ENCODE data around the gene C19orf25. TPM values are rescaled to one million over a fixed set of nuclear protein-coding genes. Genes with fewer than 3 reads are reported as not detected.

The C19orf25 gene
- total and polyA plus RNA-seq, 2 of the 13 experiments (the other 11 are each of a cell fraction or from before 2014, with no cell fraction given), result 14.2 to 32.4 TPM

DNA sequence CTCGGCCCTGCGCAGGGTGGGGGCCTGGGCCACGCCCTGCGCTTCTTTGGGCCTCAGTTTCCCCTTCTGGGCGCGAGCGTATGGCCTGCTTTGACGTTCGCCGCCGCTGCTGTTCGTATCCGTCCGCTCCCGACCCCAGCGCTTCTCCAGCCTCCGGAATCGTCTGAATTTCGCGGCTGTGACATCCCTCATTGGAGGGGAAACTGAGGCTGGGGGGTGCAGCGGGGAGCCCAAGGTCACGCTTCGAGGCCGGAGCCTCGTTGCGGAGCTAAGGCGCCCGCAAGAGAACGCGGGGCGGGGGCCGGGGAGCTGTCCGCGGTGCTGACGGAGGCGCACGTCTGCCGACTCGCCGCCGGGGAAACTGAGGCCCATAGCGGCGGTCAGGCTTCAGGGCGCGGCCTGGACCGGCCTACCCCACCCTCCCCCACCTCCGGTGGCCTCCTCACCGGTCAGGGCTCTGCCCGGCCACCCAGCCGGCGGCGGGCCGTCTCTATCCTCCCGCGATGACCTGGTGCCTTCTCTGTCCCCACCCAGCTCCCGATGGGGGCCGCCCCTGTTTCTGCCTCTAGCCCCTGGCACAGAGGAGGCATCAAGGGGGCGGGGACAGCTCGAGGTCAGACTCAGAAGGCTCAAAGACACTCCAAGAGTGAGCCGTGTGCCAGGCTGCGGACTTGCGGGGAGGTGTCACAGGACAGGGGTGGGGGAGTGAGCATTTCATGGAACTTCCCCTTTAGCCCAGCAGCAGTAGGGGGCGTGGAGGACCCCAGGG lies 32.1 kb downstream of the C19orf25 start (continued):
- TF ChIP-seq, protein P1, sequence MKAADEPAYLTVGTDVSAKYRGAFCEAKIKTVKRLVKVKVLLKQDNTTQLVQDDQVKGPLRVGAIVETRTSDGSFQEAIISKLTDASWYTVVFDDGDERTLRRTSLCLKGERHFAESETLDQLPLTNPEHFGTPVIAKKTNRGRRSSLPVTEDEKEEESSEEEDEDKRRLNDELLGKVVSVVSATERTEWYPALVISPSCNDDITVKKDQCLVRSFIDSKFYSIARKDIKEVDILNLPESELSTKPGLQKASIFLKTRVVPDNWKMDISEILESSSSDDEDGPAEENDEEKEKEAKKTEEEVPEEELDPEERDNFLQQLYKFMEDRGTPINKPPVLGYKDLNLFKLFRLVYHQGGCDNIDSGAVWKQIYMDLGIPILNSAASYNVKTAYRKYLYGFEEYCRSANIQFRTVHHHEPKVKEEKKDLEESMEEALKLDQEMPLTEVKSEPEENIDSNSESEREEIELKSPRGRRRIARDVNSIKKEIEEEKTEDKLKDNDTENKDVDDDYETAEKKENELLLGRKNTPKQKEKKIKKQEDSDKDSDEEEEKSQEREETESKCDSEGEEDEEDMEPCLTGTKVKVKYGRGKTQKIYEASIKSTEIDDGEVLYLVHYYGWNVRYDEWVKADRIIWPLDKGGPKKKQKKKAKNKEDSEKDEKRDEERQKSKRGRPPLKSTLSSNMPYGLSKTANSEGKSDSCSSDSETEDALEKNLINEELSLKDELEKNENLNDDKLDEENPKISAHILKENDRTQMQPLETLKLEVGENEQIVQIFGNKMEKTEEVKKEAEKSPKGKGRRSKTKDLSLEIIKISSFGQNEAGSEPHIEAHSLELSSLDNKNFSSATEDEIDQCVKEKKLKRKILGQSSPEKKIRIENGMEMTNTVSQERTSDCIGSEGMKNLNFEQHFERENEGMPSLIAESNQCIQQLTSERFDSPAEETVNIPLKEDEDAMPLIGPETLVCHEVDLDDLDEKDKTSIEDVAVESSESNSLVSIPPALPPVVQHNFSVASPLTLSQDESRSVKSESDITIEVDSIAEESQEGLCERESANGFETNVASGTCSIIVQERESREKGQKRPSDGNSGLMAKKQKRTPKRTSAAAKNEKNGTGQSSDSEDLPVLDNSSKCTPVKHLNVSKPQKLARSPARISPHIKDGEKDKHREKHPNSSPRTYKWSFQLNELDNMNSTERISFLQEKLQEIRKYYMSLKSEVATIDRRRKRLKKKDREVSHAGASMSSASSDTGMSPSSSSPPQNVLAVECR (CRISPR knock-in tag; IDR thresholded peaks at IDR 0.05; ENCODE audit: borderline replicate concordance), result peak; percentile 56; the same call in 1 of the 2 replicates
- no peak for TF ChIP-seq LCORL (IDR thresholded peaks at IDR 0.05)
- TF ChIP-seq LCORL (CRISPR knock-in tag; IDR thresholded peaks at IDR 0.05), result no peak
- TF ChIP-seq, protein P2, sequence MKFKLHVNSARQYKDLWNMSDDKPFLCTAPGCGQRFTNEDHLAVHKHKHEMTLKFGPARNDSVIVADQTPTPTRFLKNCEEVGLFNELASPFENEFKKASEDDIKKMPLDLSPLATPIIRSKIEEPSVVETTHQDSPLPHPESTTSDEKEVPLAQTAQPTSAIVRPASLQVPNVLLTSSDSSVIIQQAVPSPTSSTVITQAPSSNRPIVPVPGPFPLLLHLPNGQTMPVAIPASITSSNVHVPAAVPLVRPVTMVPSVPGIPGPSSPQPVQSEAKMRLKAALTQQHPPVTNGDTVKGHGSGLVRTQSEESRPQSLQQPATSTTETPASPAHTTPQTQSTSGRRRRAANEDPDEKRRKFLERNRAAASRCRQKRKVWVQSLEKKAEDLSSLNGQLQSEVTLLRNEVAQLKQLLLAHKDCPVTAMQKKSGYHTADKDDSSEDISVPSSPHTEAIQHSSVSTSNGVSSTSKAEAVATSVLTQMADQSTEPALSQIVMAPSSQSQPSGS (CRISPR knock-in tag; IDR thresholded peaks at IDR 0.05), result no peak
- TF ChIP-seq, protein P3, sequence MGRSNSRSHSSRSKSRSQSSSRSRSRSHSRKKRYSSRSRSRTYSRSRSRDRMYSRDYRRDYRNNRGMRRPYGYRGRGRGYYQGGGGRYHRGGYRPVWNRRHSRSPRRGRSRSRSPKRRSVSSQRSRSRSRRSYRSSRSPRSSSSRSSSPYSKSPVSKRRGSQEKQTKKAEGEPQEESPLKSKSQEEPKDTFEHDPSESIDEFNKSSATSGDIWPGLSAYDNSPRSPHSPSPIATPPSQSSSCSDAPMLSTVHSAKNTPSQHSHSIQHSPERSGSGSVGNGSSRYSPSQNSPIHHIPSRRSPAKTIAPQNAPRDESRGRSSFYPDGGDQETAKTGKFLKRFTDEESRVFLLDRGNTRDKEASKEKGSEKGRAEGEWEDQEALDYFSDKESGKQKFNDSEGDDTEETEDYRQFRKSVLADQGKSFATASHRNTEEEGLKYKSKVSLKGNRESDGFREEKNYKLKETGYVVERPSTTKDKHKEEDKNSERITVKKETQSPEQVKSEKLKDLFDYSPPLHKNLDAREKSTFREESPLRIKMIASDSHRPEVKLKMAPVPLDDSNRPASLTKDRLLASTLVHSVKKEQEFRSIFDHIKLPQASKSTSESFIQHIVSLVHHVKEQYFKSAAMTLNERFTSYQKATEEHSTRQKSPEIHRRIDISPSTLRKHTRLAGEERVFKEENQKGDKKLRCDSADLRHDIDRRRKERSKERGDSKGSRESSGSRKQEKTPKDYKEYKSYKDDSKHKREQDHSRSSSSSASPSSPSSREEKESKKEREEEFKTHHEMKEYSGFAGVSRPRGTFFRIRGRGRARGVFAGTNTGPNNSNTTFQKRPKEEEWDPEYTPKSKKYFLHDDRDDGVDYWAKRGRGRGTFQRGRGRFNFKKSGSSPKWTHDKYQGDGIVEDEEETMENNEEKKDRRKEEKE (IDR thresholded peaks at IDR 0.05), result no peak
- TF ChIP-seq ZNF432 (CRISPR knock-in tag; IDR thresholded peaks at IDR 0.05; ENCODE audit: borderline replicate concordance), result no peak
- no peak for TF ChIP-seq ZNF850 (CRISPR knock-in tag; conservative IDR thresholded peaks at IDR 0.05)
- TF ChIP-seq, protein P4, sequence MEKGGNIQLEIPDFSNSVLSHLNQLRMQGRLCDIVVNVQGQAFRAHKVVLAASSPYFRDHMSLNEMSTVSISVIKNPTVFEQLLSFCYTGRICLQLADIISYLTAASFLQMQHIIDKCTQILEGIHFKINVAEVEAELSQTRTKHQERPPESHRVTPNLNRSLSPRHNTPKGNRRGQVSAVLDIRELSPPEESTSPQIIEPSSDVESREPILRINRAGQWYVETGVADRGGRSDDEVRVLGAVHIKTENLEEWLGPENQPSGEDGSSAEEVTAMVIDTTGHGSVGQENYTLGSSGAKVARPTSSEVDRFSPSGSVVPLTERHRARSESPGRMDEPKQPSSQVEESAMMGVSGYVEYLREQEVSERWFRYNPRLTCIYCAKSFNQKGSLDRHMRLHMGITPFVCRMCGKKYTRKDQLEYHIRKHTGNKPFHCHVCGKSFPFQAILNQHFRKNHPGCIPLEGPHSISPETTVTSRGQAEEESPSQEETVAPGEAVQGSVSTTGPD (CRISPR knock-in tag; IDR thresholded peaks at IDR 0.05), result no peak
- TF ChIP-seq, protein P5, sequence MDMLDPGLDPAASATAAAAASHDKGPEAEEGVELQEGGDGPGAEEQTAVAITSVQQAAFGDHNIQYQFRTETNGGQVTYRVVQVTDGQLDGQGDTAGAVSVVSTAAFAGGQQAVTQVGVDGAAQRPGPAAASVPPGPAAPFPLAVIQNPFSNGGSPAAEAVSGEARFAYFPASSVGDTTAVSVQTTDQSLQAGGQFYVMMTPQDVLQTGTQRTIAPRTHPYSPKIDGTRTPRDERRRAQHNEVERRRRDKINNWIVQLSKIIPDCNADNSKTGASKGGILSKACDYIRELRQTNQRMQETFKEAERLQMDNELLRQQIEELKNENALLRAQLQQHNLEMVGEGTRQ (IDR thresholded peaks at IDR 0.05; ENCODE audit: low read depth, low read length), result no peak
- TF ChIP-seq, protein P5 (CRISPR knock-in tag; IDR thresholded peaks at IDR 0.05; ENCODE audit: borderline replicate concordance), result no peak
- TF ChIP-seq GABPB1 (CRISPR knock-in tag; IDR thresholded peaks at IDR 0.05), result peak; percentile 40; the same call in 1 of the 2 replicates
- no peak for TF ChIP-seq ZC3H4 (CRISPR knock-in tag; IDR thresholded peaks at IDR 0.05; ENCODE audit: borderline replicate concordance)
- TF ChIP-seq, protein P6, sequence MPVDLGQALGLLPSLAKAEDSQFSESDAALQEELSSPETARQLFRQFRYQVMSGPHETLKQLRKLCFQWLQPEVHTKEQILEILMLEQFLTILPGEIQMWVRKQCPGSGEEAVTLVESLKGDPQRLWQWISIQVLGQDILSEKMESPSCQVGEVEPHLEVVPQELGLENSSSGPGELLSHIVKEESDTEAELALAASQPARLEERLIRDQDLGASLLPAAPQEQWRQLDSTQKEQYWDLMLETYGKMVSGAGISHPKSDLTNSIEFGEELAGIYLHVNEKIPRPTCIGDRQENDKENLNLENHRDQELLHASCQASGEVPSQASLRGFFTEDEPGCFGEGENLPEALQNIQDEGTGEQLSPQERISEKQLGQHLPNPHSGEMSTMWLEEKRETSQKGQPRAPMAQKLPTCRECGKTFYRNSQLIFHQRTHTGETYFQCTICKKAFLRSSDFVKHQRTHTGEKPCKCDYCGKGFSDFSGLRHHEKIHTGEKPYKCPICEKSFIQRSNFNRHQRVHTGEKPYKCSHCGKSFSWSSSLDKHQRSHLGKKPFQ (CRISPR knock-in tag; IDR thresholded peaks at IDR 0.05; ENCODE audit: insufficient replicate concordance), result no peak
- no peak for TF ChIP-seq U2AF1 (optimal IDR thresholded peaks at IDR 0.05; ENCODE audit: low read depth, low read length)
